Uterine smooth muscle cell (primary cell): ENCODE data around the gene SKA3. TPM values are rescaled to one million over a fixed set of nuclear protein-coding genes. Genes with fewer than 3 reads are reported as not detected.

ENCODE experiments used
- total RNA-seq: library from RNA; depleted of rRNA; stranded (reverse); fragments of >200 nt; gene quantifications from 2 replicates; pipeline ENCODE4 v1.2.3, GENCODE V29; 2014

SKA3 gene
- total RNA-seq = 9.7 and 10.1 TPM in 2 replicates

DNA sequence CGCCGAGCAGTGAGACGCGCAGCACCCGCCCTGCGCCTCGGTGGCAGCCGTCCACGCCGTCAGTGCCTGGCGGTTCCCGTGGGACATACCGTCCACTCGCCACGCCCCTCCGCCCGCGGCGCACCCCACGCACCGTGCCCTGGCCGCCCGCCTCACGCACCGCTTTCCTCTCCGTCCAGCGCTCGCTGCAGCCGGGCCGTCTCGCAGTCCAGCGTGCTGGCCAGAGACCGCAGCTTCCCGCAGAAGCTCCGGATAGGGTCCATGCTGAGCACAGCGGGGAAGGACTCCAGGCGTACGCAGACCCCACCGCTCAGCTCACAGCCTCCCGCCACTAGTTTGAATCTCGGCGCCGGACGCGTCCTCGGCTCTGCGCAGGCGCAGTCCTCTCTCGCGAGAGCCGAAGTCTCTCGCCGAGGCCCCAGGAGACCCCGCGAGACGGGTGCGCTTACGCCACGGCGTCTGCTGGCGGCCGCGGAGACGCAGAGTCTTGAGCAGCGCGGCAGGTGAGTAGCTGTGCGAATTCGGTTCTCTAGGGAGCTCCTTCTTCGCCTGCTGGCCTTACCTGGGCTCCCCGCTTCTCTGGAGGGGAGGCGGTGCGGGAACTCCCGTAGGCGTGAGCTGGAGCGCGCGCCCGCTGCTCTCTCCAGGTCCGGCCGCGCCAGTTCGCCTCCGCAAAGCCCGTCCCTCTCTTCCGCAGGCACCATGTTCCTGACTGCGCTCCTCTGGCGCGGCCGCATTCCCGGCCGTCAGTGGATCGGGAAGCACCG is at the start of gene SKA3, which contains the start of gene MRPL57:
TSS of gene SKA3 (minus strand) at position 338 of the 767 bp plus-strand sequence. CDS start at position 263, 75 bp downstream.
TSS of gene MRPL57 (plus strand) at position 444 of the 767 bp plus-strand sequence. CDS start at position 703, 259 bp downstream.

Other genes with a start within 250 kb of the SKA3 start
- gene LATS2, start 115.0 kb downstream of the SKA3 start, total RNA-seq = 11.6 and 16.2 TPM in 2 replicates
- gene SAP18, start 36.4 kb downstream of the SKA3 start, total RNA-seq = 54.0 and 55.7 TPM in 2 replicates
- gene MRPL57, start 106 bp upstream of the SKA3 start, total RNA-seq = 21.7 and 23.5 TPM in 2 replicates